Activated CD4-positive, alpha-beta T cell treated with anti-CD3 and anti-CD28 coated beads, Interleukin-2, amount 50 U/mL, for 4 hours (primary cell): ENCODE measurements around the gene ACTR8.

Experiments used
- DNase-seq, 2 experiments: peaks; one replicate each; pipeline ENCODE4 v3.0.0-alpha.2; 2020

Gene ACTR8

GRCh38 chr3:53863145-53863544 is 18.8 kb downstream of the ACTR8 start:
- DNase-seq, result no peak

GRCh38 chr3:53862241-53862640 is 19.7 kb downstream of the ACTR8 start:
- no peak for DNase-seq

GRCh38 chr3:53860196-53860595 is 21.8 kb downstream of the ACTR8 start:
- DNase-seq, result no peak

GRCh38 chr3:53859178-53859577 is 22.8 kb downstream of the ACTR8 start:
- no peak for DNase-seq

- DNase-seq, result no peak
Measured at GRCh38 chr3:53858096-53858741, 23.7 kb downstream of the ACTR8 start.

- DNase-seq, result no peak
Measured at GRCh38 chr3:53856964-53857363, 25.0 kb downstream of the ACTR8 start.

GRCh38 chr3:53850895-53851294 is 31.1 kb downstream of the ACTR8 start:
- DNase-seq, result no peak

- no peak for DNase-seq
Measured at GRCh38 chr3:53849916-53850315, 32.0 kb downstream of the ACTR8 start.

- no peak for DNase-seq
Measured at GRCh38 chr3:53846851-53847155, 35.1 kb downstream of the ACTR8 start.

- no peak for DNase-seq
Measured at GRCh38 chr3:53846134-53846850, 35.7 kb downstream of the ACTR8 start, which contains the start of the genes CHDH and IL17RB. Gene CHDH (minus strand): TSS chr3:53846419. CDS start chr3:53824008, 22,411 bp downstream. Gene IL17RB (plus strand): TSS chr3:53846568. CDS start chr3:53846589, 21 bp downstream.

GRCh38 chr3:53845881-53846133 is 36.1 kb downstream of the ACTR8 start:
- DNase-seq, result no peak

GRCh38 chr3:53845103-53845880 is 36.7 kb downstream of the ACTR8 start:
- no peak for DNase-seq

- no peak for DNase-seq
Measured at GRCh38 chr3:53844262-53845102, 37.5 kb downstream of the ACTR8 start.

- DNase-seq, result no peak
Measured at GRCh38 chr3:53843195-53844177, 38.5 kb downstream of the ACTR8 start.

- DNase-seq, result no peak
Measured at GRCh38 chr3:53842436-53843194, 39.3 kb downstream of the ACTR8 start.

- DNase-seq, result no peak
Measured at GRCh38 chr3:53841296-53841695, 40.7 kb downstream of the ACTR8 start.

GRCh38 chr3:53837331-53837730 is 44.6 kb downstream of the ACTR8 start:
- DNase-seq, result no peak

- DNase-seq, result no peak
Measured at GRCh38 chr3:53836084-53836872, 45.7 kb downstream of the ACTR8 start.

- DNase-seq, result no peak
Measured at GRCh38 chr3:53835257-53835656, 46.7 kb downstream of the ACTR8 start.

GRCh38 chr3:53834429-53835095 is 47.4 kb downstream of the ACTR8 start:
- no peak for DNase-seq
